ENCODE results near the gene DHH. TPM values are rescaled to one million over a fixed set of nuclear protein-coding genes. Genes with fewer than 3 reads are reported as not detected.
"Not testable (repeated sequence)": the region's sequence is repeated elsewhere in the genome, so short reads cannot be mapped to it uniquely, and the experiment has no call there.

Gene DHH
- total RNA-seq: 1.5 TPM

DNA sequence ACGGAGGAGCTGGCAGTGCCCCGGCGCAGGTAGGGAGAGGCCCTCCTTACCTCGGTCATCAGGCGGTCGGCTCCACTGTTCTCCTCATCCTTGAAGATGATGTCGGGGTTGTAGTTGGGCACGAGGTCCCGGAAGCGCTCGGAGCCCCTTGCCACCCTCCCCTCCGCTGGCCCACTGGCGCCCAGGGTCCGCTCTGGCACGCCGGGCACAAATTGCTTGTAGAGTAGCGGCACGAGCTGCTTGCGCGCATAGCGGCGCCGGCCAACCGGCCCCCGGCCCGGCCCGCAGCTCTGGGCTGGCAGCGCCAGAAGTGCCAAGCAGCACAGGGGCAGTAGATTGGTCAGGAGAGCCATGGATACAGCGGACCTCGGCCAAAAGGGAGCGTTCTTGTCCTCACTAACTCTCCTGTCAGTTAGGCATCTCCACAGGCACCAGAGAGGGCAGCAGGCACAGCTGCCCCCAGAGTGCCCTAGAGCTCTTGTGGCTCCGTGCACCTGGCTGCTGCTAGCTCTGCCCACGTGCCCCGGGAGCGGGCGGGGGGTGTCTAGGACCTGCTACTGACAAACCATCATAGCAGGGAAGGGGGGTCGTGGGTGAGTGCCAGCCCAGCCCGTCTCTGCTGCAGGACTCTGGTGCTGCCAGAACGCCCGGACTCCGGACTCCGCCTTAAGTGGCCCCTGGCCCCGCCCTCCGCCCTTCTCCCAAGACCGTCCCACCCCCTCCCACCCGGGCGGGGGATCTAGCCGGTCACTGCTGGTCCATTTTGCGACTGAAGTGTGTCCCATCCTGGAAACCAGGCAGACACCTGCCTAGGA, at the start of gene DHH:
Gene DHH, minus strand, starts transcription at position 642 of the 815 bp plus-strand sequence. Its CDS starts 289 bp downstream, at position 353.
- Histone ChIP-seq H3K4me1 (peaks cover 52% of the 10 kb centered on the region), H3K9me3 (no peaks in the 10 kb centered on the region), H3K36me3 (peaks cover 3 to 23% of the 10 kb centered on the region in 2 donors), H3K4me3 (peak within 1 kb of the TSS; percentile 30 to 39), H3K27ac (no peak within 1 kb of the TSS), H3K27me3 (no peaks in the 10 kb centered on the region)
- intact Hi-C loops (cut with DNase I): loop anchor here (10.0 kb wide), 1 partner anchor 140 kb away; no protein-coding TSS in a partner anchor
- DNase-seq (ENCODE audit: extremely low spot score in 2 of 2): no peak
- peak in 1 of 2 donors; percentile 32 for TF ChIP-seq POLR2AphosphoS5 (IDR thresholded peaks at IDR 0.05; ENCODE audit: insufficient read depth in 1 of 2, low read depth in 1 of 2)
- no peak for TF ChIP-seq CTCF (IDR thresholded peaks at IDR 0.05)

- no peaks in the 10 kb centered on the region for H3K9me3 ChIP-seq
- no peak overlapping the region for H3K27ac ChIP-seq
- no peak overlapping the region for H3K4me3 ChIP-seq
- intact Hi-C loops (cut with DNase I): no loop called here
- no peak for DNase-seq (ENCODE audit: extremely low spot score in 2 of 2)
- H3K27me3 ChIP-seq: no peaks in the 10 kb centered on the region
- no peaks in the 10 kb centered on the region for H3K4me1 ChIP-seq
- TF ChIP-seq POLR2A (IDR thresholded peaks at IDR 0.05) (no peak), POLR2AphosphoS5 (IDR thresholded peaks at IDR 0.05; ENCODE audit: insufficient read depth in 1 of 2, low read depth in 1 of 2) (no peak), CTCF (IDR thresholded peaks at IDR 0.05) (no peak)
- no peaks in the 10 kb centered on the region for H3K36me3 ChIP-seq
Observed at GRCh38 chr12:49144384-49144783, 49.8 kb upstream of the DHH start.

DNA sequence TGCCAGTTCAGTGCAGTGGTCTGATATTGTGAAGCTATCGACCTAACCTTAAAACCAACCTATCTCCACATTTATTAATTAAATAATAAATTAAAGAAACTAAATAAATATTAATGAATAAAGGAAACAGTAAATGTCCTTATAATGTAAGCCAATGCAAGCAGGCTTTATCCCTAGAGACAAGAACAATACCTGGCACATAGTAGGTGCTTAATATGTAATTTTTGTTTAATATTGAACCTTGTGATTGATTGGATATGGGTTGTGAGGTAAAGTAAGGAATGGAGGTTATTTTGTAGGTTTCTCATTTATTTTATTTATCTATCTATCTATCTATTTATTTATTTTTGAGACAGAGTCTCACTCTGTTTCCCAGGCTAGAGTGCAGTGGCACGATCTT, 44.4 kb upstream of the DHH start:
- Histone ChIP-seq H3K27me3 (no peaks in the 10 kb centered on the region), H3K4me3 (no peak overlapping the region), H3K36me3 (no peaks in the 10 kb centered on the region), H3K9me3 (no peaks in the 10 kb centered on the region), H3K27ac (no peak overlapping the region), H3K4me1 (no peaks in the 10 kb centered on the region)
- intact Hi-C loops (cut with DNase I): no loop called here
- DNase-seq (ENCODE audit: extremely low spot score in 2 of 2): no peak
- no peak for TF ChIP-seq POLR2AphosphoS5 (IDR thresholded peaks at IDR 0.05; ENCODE audit: insufficient read depth in 1 of 2, low read depth in 1 of 2)
- TF ChIP-seq POLR2A (IDR thresholded peaks at IDR 0.05): no peak
- no peak for TF ChIP-seq CTCF (IDR thresholded peaks at IDR 0.05)

GRCh38 chr12:49138587-49138986, 44.0 kb upstream of the DHH start:
- H3K27ac ChIP-seq: no peak overlapping the region
- no peak for DNase-seq (ENCODE audit: extremely low spot score in 2 of 2)
- intact Hi-C loops (cut with DNase I): no loop called here
- H3K9me3 ChIP-seq: no peaks in the 10 kb centered on the region
- peaks cover 3% of the 10 kb centered on the region for H3K4me1 ChIP-seq
- no peaks in the 10 kb centered on the region for H3K27me3 ChIP-seq
- no peak overlapping the region for H3K4me3 ChIP-seq
- TF ChIP-seq POLR2AphosphoS5 (IDR thresholded peaks at IDR 0.05; ENCODE audit: insufficient read depth in 1 of 2, low read depth in 1 of 2) (no peak), POLR2A (IDR thresholded peaks at IDR 0.05) (no peak), CTCF (IDR thresholded peaks at IDR 0.05) (no peak)
- H3K36me3 ChIP-seq: no peaks in the 10 kb centered on the region

DNA sequence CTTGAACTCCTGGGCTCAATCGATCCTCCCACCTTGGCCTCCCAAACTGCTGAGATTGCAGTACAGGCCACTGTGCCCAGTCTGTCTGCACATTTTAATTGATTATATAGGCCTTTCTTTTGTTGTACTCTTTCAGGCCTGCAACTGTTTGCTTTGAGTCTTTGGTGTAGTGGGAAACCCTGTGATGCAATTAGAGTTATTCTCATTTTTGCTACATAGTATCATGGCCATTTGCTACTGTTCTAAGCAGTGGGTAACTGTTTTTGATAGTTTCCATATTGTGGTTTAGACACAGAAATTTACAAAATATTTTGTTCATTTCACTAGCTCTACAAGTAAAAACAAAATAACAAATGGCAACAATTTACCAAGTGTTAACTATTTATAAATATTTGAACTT, 42.9 kb upstream of the DHH start:
- H3K27me3 ChIP-seq: no peaks in the 10 kb centered on the region
- H3K36me3 ChIP-seq: no peaks in the 10 kb centered on the region
- H3K4me1 ChIP-seq: peaks cover 13% of the 10 kb centered on the region
- no peaks in the 10 kb centered on the region for H3K9me3 ChIP-seq
- H3K27ac ChIP-seq: no peak overlapping the region
- no peak overlapping the region for H3K4me3 ChIP-seq
- TF ChIP-seq POLR2A (IDR thresholded peaks at IDR 0.05) (no peak), POLR2AphosphoS5 (IDR thresholded peaks at IDR 0.05; ENCODE audit: insufficient read depth in 1 of 2, low read depth in 1 of 2) (no peak), CTCF (IDR thresholded peaks at IDR 0.05) (no peak)
- no peak for DNase-seq (ENCODE audit: extremely low spot score in 2 of 2)
- intact Hi-C loops (cut with DNase I): no loop called here

GRCh38 chr12:49136997-49137396, 42.4 kb upstream of the DHH start:
- H3K27me3 ChIP-seq; H3K27ac ChIP-seq; intact Hi-C loops (cut with DNase I); DNase-seq (ENCODE audit: extremely low spot score in 2 of 2); H3K4me3 ChIP-seq; H3K36me3 ChIP-seq; H3K9me3 ChIP-seq: not testable (repeated sequence)
- peaks cover 18% of the 10 kb centered on the region for H3K4me1 ChIP-seq

All from vagina (tissue), 2 donors.